GM23338 (cell line): ENCODE data around the gene KCNE5.

Experiments
- CTCF ChIP-seq, 2 experiments: fragments of 200-600 bp in 1 of 2; sonication (generic) in 1 of 2; conservative IDR thresholded peaks; 2 replicates each; pipeline versions ENCODE4 v1.5.1 to v1.6.1; 2016 to 2017; ENCODE audit warnings: antibody characterized with exemption in 2 of 2, low read depth in 2 of 2, mild to moderate bottlenecking in 2 of 2, moderate library complexity in 1 of 2
- ETS1 ChIP-seq: IDR thresholded peaks from 2 replicates; pipeline ENCODE4 v1.6.1; 2016; ENCODE audit warnings: antibody characterized with exemption
- EZH2 ChIP-seq: fragments of 200-600 bp; sonication (generic); IDR thresholded peaks from one replicate; pipeline ENCODE4 v1.8.0; 2017; ENCODE audit warnings: antibody characterized with exemption, mild to moderate bottlenecking, low read depth; ENCODE audit not compliant: unreplicated experiment
- JUNB ChIP-seq: IDR thresholded peaks from one replicate; pipeline ENCODE4 v1.6.1; 2016; ENCODE audit warnings: antibody characterized with exemption; ENCODE audit not compliant: unreplicated experiment
- POLR2AphosphoS5 ChIP-seq: IDR thresholded peaks from 2 replicates; pipeline ENCODE4 v1.6.1; 2016; ENCODE audit warnings: antibody characterized with exemption, low read depth
- REST ChIP-seq: IDR thresholded peaks from one replicate; pipeline ENCODE4 v1.6.1; 2018; ENCODE audit warnings: antibody characterized with exemption; ENCODE audit not compliant: unreplicated experiment

- TF ChIP-seq CTCF (conservative IDR thresholded peaks at IDR 0.05; ENCODE audit: low read depth in 2 of 2), result no peak
- TF ChIP-seq EZH2, result no peak
- TF ChIP-seq JUNB, result no peak
- no peak for TF ChIP-seq REST
- no peak for TF ChIP-seq POLR2AphosphoS5
- TF ChIP-seq ETS1, result no peak
Measured at GRCh38 chrX:109660435-109661143, 35.6 kb upstream of the KCNE5 start.
